H1 (cell line): ENCODE results near the gene FARP2. TPM values are rescaled to one million over a fixed set of nuclear protein-coding genes. Genes with fewer than 3 reads are reported as not detected.

Source experiments
- CTCF ChIA-PET: fragments of 300-600 bp; sonication (Branson Sonifier 250); formaldehyde crosslinking; loops from one replicate; lab custom pipeline; 2021; ENCODE audit not compliant: partially characterized antibody; lab: Charles Lee
- POLR2A ChIA-PET: fragments of 300-600 bp; sonication (Branson Sonifier 250); formaldehyde crosslinking; loops from one replicate; lab custom pipeline; 2021; ENCODE audit warnings: inconsistent platforms; ENCODE audit not compliant: partially characterized antibody; lab: Charles Lee
- DNase-seq, 2 experiments: peaks; one replicate each; pipeline versions ENCODE4 v3.0.0 to v3.0.0-alpha.2; 2010 to 2022; ENCODE audit warnings: low spot score in 2 of 2, low read depth in 1 of 2, mixed read lengths in 1 of 2
- FAIRE-seq: peaks from 2 replicates; lab custom pipeline; 2011; peaks lifted over from hg19 to GRCh38; lab: Jason Lieb, UNC
- H2AFZ ChIP-seq: 2 replicates; pipeline ENCODE4 v1.8.1; 2012; ENCODE audit warnings: low read length, inconsistent platforms
- H2AK5ac ChIP-seq: 2 replicates; pipeline ENCODE4 v1.6.1; 2013; ENCODE audit warnings: low read depth, low read length
- H2BK120ac ChIP-seq: replicated peaks from 2 replicates; pipeline ENCODE3; 2013; ENCODE audit warnings: low read depth, low read length, inconsistent platforms
- H2BK12ac ChIP-seq: 2 replicates; pipeline ENCODE4 v1.6.1; 2013; ENCODE audit warnings: low read depth, low read length
- H2BK15ac ChIP-seq: 2 replicates; pipeline ENCODE4 v1.6.1; 2013; ENCODE audit warnings: low read length
- H2BK20ac ChIP-seq: 2 replicates; pipeline ENCODE4 v1.6.1; 2013; ENCODE audit warnings: low read length
- H2BK5ac ChIP-seq: 2 replicates; pipeline ENCODE4 v1.6.1; 2013; ENCODE audit warnings: low read depth, low read length
- H3K14ac ChIP-seq: 2 replicates; pipeline ENCODE4 v1.6.1; 2013; ENCODE audit warnings: inconsistent platforms; ENCODE audit not compliant: insufficient read length
- H3K18ac ChIP-seq: 2 replicates; pipeline ENCODE4 v1.6.1; 2013; ENCODE audit warnings: low read length; ENCODE audit errors: extremely low read depth
- H3K23ac ChIP-seq: 2 replicates; pipeline ENCODE4 v1.6.1; 2013; ENCODE audit warnings: inconsistent platforms; ENCODE audit not compliant: insufficient read length
- H3K23me2 ChIP-seq: 2 replicates; pipeline ENCODE4 v1.6.1; 2013; ENCODE audit warnings: low read depth, low read length
- H3K27ac ChIP-seq: 2 replicates; pipeline ENCODE4 v1.6.1; 2011; ENCODE audit warnings: low read depth, low read length, inconsistent platforms
- H3K27me3 ChIP-seq, 4 experiments: replicated peaks in 1 of 4; 1 replicate in 1 of 4; 2 replicates in 3 of 4; pipeline versions ENCODE4 v1.6.1 to v1.8.1; 2011 to 2013; ENCODE audit warnings: low read length in 3 of 4, mild to moderate bottlenecking in 3 of 4, inconsistent platforms in 2 of 4, mixed read lengths in 2 of 4, moderate library complexity in 1 of 4; ENCODE audit not compliant: control insufficient read depth in 3 of 4, insufficient read depth in 3 of 4; ENCODE audit errors: extremely low read depth in 1 of 4
- H3K36me3 ChIP-seq, 4 experiments: 2 replicates each; pipeline versions ENCODE4 v1.6.1 to v1.8.1; 2011 to 2013; ENCODE audit warnings: mild to moderate bottlenecking in 4 of 4, low read length in 3 of 4, moderate library complexity in 2 of 4, control low read depth in 1 of 4, inconsistent platforms in 1 of 4; ENCODE audit not compliant: insufficient read depth in 4 of 4, control insufficient read depth in 2 of 4
- H3K4ac ChIP-seq: replicated peaks from 2 replicates; pipeline ENCODE3; 2013; ENCODE audit warnings: low read length, low read depth, mixed read lengths, inconsistent platforms; ENCODE audit not compliant: insufficient read length
- H3K4me1 ChIP-seq, 4 experiments: replicated peaks in 1 of 4; 1 replicate in 1 of 4; 2 replicates in 3 of 4; pipeline versions ENCODE4 v1.6.1 to v1.8.1; 2011 to 2013; ENCODE audit warnings: low read length in 3 of 4, inconsistent platforms in 2 of 4, mixed read lengths in 1 of 4; ENCODE audit not compliant: insufficient read depth in 4 of 4, control insufficient read depth in 3 of 4
- H3K4me2 ChIP-seq, 2 experiments: 2 replicates each; pipeline versions ENCODE4 v1.6.1 to v1.8.1; 2011 to 2013; ENCODE audit warnings: low read depth in 2 of 2, low read length in 2 of 2, control low read depth in 1 of 2, inconsistent platforms in 1 of 2, mild to moderate bottlenecking in 1 of 2; ENCODE audit not compliant: insufficient read depth in 1 of 2
- H3K4me3 ChIP-seq, 4 experiments: fragments of 200-600, 300-600 bp in 1 of 4; sonication (generic), shearing (Covaris generic), sonication (Bioruptor Twin) in 1 of 4; 2 replicates each; pipeline versions ENCODE4 v1.5.1 to v1.8.1; 2011 to 2016; ENCODE audit warnings: low read length in 4 of 4, low read depth in 3 of 4, control low read depth in 2 of 4, inconsistent platforms in 2 of 4, mild to moderate bottlenecking in 2 of 4, mixed read lengths in 1 of 4, moderate library complexity in 1 of 4; ENCODE audit not compliant: insufficient read depth in 2 of 4; ENCODE audit errors: extremely low read depth in 1 of 4
- H3K56ac ChIP-seq: replicated peaks from 2 replicates; pipeline ENCODE3; 2013; ENCODE audit warnings: low read depth, mild to moderate bottlenecking, mixed read lengths, low read length, inconsistent platforms; ENCODE audit not compliant: insufficient read length
- H3K79me1 ChIP-seq: 2 replicates; pipeline ENCODE4 v1.6.1; 2013; ENCODE audit warnings: low read depth, low read length, control low read depth
- H3K79me2 ChIP-seq, 2 experiments: 2 replicates each; pipeline versions ENCODE4 v1.6.1 to v1.8.1; 2012 to 2013; ENCODE audit warnings: low read length in 2 of 2, mild to moderate bottlenecking in 2 of 2, inconsistent platforms in 1 of 2; ENCODE audit not compliant: insufficient read depth in 2 of 2, control insufficient read depth in 1 of 2
- H3K9ac ChIP-seq, 4 experiments: replicated peaks in 1 of 4; 1 replicate in 1 of 4; 2 replicates in 3 of 4; pipeline versions ENCODE4 v1.6.1 to v1.8.1; 2011 to 2013; ENCODE audit warnings: low read depth in 3 of 4, low read length in 3 of 4, control low read depth in 2 of 4, mild to moderate bottlenecking in 2 of 4, moderate library complexity in 2 of 4, inconsistent platforms in 1 of 4; ENCODE audit errors: extremely low read depth in 1 of 4
- H3K9me3 ChIP-seq, 2 experiments: 2 replicates each; pipeline versions ENCODE4 v1.6.1 to v1.8.1; 2012 to 2013; ENCODE audit warnings: mild to moderate bottlenecking in 2 of 2, moderate library complexity in 2 of 2, control low read depth in 1 of 2, inconsistent platforms in 1 of 2, low read depth in 1 of 2, low read length in 1 of 2, mixed read lengths in 1 of 2; ENCODE audit not compliant: insufficient read depth in 2 of 2
- H4K20me1 ChIP-seq, 2 experiments: replicated peaks in 1 of 2; 2 replicates each; pipeline versions ENCODE3 to v1.8.1; 2011 to 2013; ENCODE audit warnings: inconsistent platforms in 2 of 2, low read length in 2 of 2, mild to moderate bottlenecking in 1 of 2; ENCODE audit not compliant: insufficient read depth in 2 of 2, control insufficient read depth in 1 of 2
- H4K5ac ChIP-seq: 2 replicates; pipeline ENCODE4 v1.6.1; 2013; ENCODE audit warnings: low read length, low read depth, mixed read lengths, inconsistent platforms; ENCODE audit not compliant: insufficient read length
- H4K8ac ChIP-seq: 2 replicates; pipeline ENCODE4 v1.8.0; 2013; ENCODE audit warnings: mild to moderate bottlenecking, moderate library complexity, low read length, inconsistent platforms; ENCODE audit not compliant: insufficient read depth; ENCODE audit errors: extremely low read depth
- H4K91ac ChIP-seq: replicated peaks from 2 replicates; pipeline ENCODE3; 2013; ENCODE audit warnings: low read length, mixed read lengths, inconsistent platforms; ENCODE audit not compliant: insufficient read length
- CHD2 ChIP-seq: IDR thresholded peaks from 2 replicates; pipeline ENCODE4 v1.6.1; 2012; ENCODE audit warnings: low read length, improper control_type of control experiment
- E2F6 ChIP-seq: IDR thresholded peaks from 2 replicates; pipeline ENCODE4 v1.6.1; 2012; ENCODE audit warnings: inconsistent platforms
- HDAC2 ChIP-seq, 2 experiments: fragments of 300-600 bp in 1 of 2; sonication (generic) in 1 of 2; IDR thresholded peaks; 2 replicates each; pipeline ENCODE4 v1.6.1; 2011 to 2012; ENCODE audit warnings: low read depth in 2 of 2, low read length in 2 of 2, mild to moderate bottlenecking in 2 of 2, moderate library complexity in 2 of 2, borderline replicate concordance in 1 of 2, inconsistent platforms in 1 of 2
- HDAC6 ChIP-seq: IDR thresholded peaks from one replicate; pipeline ENCODE4 v1.7.1; 2012; ENCODE audit warnings: low read depth, mild to moderate bottlenecking, inconsistent platforms, low read length, moderate library complexity
- JUN ChIP-seq: IDR thresholded peaks from 2 replicates; pipeline ENCODE4 v1.6.1; 2011; ENCODE audit warnings: low read depth, mild to moderate bottlenecking, improper control_type of control experiment, low read length
- PHF8 ChIP-seq: fragments of 200-600 bp; sonication (generic); conservative IDR thresholded peaks from 2 replicates; pipeline ENCODE4 v1.7.1; 2012; ENCODE audit warnings: low read depth, mild to moderate bottlenecking, inconsistent platforms, low read length, moderate library complexity
- POLR2A ChIP-seq, 2 experiments: IDR thresholded peaks; 1 replicate in 1 of 2; 2 replicates in 1 of 2; pipeline ENCODE4 v1.6.1; 2011; ENCODE audit warnings: low read depth in 2 of 2, low read length in 2 of 2, mild to moderate bottlenecking in 2 of 2; ENCODE audit errors: control extremely low read depth in 1 of 2
- USF2 ChIP-seq: IDR thresholded peaks from 2 replicates; pipeline ENCODE4 v1.6.1; 2011; ENCODE audit warnings: low read length, improper control_type of control experiment
- WGBS, 2 experiments: shearing (Covaris generic) in 1 of 2; methylation state at CpG; one replicate each; pipeline versions ENCODE4 v1.1.6 to v1.1.7; 2013 to 2015; ENCODE audit warnings: low lambda C conversion rate in 2 of 2, mixed read lengths in 2 of 2, inconsistent platforms in 1 of 2, low coverage in 1 of 2, missing lambda C conversion rate in 1 of 2; ENCODE audit not compliant: insufficient replicate concordance in 2 of 2, insufficient coverage in 1 of 2, insufficient read length in 1 of 2; ENCODE audit errors: extremely low coverage in 1 of 2, missing lambda C conversion rate in 1 of 2; 5-methylcytosine and 5-hydroxymethylcytosine counted together
- polyA plus RNA-seq, 7 experiments: library from polyadenylated mRNA; depleted of rRNA in 3 of 7; stranded (reverse) in 5 of 7; unstranded in 2 of 7; fragments of >200 nt in 5 of 7; fragments of 200-250 nt in 2 of 7; gene quantifications; 1 replicate in 5 of 7; 2 replicates in 1 of 7; 4 replicates in 1 of 7; pipeline versions ENCODE4 v1.2.1 to v1.2.3, GENCODE V29; 2011 to 2013; ENCODE audit warnings: missing spikeins in 2 of 7, mixed read lengths in 2 of 7
- total RNA-seq: library from RNA; stranded (reverse); fragmentation: NEBNext Ultra II Directional; extraction: Animal tissue kit (Norgen Biotek cat#: 25700); gene quantifications from 2 replicates; pipeline ENCODE4 v1.2.1, GENCODE V29; 2021

Gene FARP2
- total and polyA plus RNA-seq, 2 of the 8 experiments (the other 6 are each of a cell fraction or from before 2014, with no cell fraction given), result 12.4 to 33.4 TPM

GRCh38 chr2:241376808-241377207, 20.7 kb downstream of the FARP2 start:
- no peak overlapping the region for H3K27ac ChIP-seq
- H3K9me3 ChIP-seq, result no peaks in the 10 kb centered on the region
- H2AK5ac ChIP-seq, result no peak overlapping the region
- H3K79me2 ChIP-seq, result 0 out of 4 replicates have a peak, but pooled peaks cover 0 to 2% of the 10 kb centered on the region in 2 experiments
- no peak overlapping the region for H3K14ac ChIP-seq
- H2BK12ac ChIP-seq, result no peak overlapping the region
- no peak overlapping the region for H3K9ac ChIP-seq
- DNase-seq (no peak), FAIRE-seq (no peak)
- H4K20me1 ChIP-seq, result peaks cover 3 to 9% of the 10 kb centered on the region in 2 experiments
- H3K4ac ChIP-seq, result no peak overlapping the region
- no peak overlapping the region for H2AFZ ChIP-seq
- peaks cover 10% of the 10 kb centered on the region; the same call in 1 of the 2 replicates for H3K79me1 ChIP-seq
- H3K23me2 ChIP-seq, result no peaks in the 10 kb centered on the region
- H4K91ac ChIP-seq, result no peak overlapping the region
- no peak overlapping the region for H2BK120ac ChIP-seq
- POLR2A ChIA-PET, result no interaction called here
- 0 out of 7 replicates have a peak, but pooled peaks cover 0 to 2% (median 0%) of the 10 kb centered on the region in 4 experiments for H3K4me1 ChIP-seq
- no peaks in the 10 kb centered on the region; a peak in 3 of 8 replicates for H3K36me3 ChIP-seq
- no peak overlapping the region for H3K4me3 ChIP-seq
- H2BK15ac ChIP-seq, result no peak overlapping the region
- H3K27me3 ChIP-seq, result no peaks in the 10 kb centered on the region
- H3K4me2 ChIP-seq, result no peak overlapping the region
- no peak overlapping the region for H3K23ac ChIP-seq
- no peak overlapping the region for H2BK5ac ChIP-seq
- TF ChIP-seq PHF8 (no peak), USF2 (no peak), CHD2 (no peak), E2F6 (no peak), JUN (no peak), POLR2A (IDR thresholded peaks at IDR 0.05; ENCODE audit: control extremely low read depth in 1 of 2, low read depth in 2 of 2, low read length in 2 of 2) (no peak), HDAC2 (IDR thresholded peaks at IDR 0.05; ENCODE audit: borderline replicate concordance in 1 of 2, low read depth in 2 of 2, low read length in 2 of 2) (no peak), HDAC6 (no peak)
- CTCF ChIA-PET, result interaction anchor here (5.2 kb wide), 1 partner anchor 15 kb away, joined by 20 read pairs; no protein-coding TSS in a partner anchor
- H3K56ac ChIP-seq, result no peak overlapping the region
- no peak overlapping the region for H3K18ac ChIP-seq
- no peak overlapping the region for H2BK20ac ChIP-seq
- WGBS, 2 experiments, result 91% methylated on average over 2 of the region's 2 CpGs; no CpG with 5 or more reads in 1 of the 2 experiments
- no peak overlapping the region for H4K8ac ChIP-seq
- H4K5ac ChIP-seq, result no peak overlapping the region
